GM19468 (cell line): ENCODE measurements around the gene PPIE.
"Not testable (repeated sequence)": the region's sequence is repeated elsewhere in the genome, so short reads cannot be mapped to it uniquely, and the experiment has no call there.

ENCODE experiments used
- ATAC-seq: cut with Tn5 transposase; IDR thresholded peaks from one replicate; pipeline ENCODE4 v1.9.1; 2021; ENCODE audit warnings: mild to moderate bottlenecking, moderate library complexity, moderate number of reproducible peaks; ENCODE audit not compliant: unreplicated experiment; ENCODE audit errors: extremely low read depth

PPIE gene

DNA sequence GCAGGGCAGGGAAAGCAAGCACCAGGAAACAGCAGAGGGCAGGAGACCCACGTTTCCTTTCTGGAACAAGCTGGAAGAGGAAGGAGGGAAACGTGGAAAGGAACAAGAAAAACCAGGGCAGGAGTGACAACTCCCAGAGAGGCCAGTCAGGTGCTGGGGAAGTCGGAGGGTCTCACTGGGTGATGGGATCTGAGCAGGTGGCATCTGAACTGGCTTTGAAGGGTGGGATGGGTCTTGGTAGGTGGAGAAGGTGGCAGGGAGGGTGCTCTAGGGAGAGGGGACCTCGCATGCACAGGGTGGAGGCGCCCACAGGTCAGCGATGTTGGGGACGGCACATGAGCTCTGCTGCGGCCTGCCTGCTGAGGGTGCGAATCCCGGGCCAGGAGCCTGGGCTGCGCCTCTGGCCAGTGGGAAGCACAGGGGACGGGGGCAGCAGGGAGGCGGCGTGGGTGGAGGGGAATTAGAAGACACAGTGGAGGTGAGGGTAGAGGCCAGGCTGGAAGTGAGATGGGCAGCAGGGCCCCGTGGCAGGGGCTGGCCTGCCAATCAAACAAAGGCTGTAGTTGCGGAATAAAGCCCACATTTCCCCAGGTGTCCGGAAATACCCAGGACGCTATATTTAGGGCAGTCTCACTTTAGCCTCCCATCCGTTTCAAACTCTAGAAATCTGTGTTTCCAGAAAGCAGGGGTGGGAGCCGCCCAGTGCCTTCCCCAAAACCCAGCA lies 37.2 kb downstream of the PPIE start:
- ATAC-seq = not testable (repeated sequence)

- no peak for ATAC-seq
Observed at GRCh38 chr1:39776400-39776713, 37.7 kb downstream of the PPIE start.

DNA sequence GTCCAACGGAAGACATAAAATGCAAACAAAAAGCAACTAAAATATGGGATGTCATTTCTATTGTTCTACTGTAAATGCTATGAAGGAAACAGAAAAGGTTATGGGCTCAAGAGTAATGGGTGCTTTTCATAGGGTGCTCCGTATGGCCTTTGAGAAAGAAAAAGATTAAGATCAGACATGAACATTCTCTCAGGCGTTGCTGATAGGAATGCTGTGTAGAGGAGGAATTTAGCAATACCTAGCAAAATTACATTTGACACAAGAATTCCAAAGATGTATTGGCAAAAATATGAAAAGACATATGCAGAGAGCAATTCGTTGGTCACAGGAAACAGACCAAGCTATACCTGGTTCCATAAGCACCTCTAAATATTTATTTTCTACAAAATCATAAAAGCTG lies 38.2 kb downstream of the PPIE start:
- ATAC-seq = no peak

DNA sequence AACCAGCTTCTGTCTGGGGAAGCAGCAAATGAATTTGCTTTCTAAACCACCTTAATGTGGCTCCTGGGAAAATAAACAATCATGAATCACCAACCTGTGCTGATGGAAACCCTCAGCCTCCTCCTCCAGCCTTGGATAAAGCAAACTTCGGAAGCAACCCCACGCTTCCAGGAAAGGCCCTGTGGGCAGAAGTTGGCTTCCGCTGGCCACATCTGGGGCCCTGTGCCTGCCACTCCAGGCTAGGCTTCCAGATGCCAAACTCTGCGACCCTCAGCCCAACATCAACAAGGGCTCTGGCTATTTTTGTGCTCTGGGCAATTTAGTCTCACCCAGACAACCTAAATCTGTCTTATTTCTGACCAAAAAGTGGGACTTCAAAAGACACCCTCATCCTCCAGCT lies 38.6 kb downstream of the PPIE start:
- ATAC-seq = no peak

DNA sequence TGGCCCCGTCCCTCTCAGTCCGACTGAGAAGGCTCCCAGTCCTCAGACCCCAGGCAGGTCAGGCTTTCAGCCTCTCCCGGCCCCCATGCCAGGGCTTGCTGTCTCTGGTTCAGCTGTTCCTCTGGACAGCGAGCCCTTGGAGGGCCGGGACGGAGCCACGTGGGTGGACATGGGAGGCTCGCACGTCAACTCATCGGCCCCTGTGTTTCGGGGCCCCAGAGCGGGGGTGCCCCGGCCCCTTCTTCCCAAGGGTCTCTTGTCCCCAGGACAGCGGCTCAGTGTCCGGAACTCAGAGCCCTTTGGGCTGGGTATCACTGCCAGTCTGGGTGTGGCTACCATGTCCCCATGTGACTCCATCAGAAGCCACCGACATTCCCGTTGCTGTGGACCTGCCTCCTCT lies 39.2 kb downstream of the PPIE start:
- ATAC-seq = not testable (repeated sequence)

DNA sequence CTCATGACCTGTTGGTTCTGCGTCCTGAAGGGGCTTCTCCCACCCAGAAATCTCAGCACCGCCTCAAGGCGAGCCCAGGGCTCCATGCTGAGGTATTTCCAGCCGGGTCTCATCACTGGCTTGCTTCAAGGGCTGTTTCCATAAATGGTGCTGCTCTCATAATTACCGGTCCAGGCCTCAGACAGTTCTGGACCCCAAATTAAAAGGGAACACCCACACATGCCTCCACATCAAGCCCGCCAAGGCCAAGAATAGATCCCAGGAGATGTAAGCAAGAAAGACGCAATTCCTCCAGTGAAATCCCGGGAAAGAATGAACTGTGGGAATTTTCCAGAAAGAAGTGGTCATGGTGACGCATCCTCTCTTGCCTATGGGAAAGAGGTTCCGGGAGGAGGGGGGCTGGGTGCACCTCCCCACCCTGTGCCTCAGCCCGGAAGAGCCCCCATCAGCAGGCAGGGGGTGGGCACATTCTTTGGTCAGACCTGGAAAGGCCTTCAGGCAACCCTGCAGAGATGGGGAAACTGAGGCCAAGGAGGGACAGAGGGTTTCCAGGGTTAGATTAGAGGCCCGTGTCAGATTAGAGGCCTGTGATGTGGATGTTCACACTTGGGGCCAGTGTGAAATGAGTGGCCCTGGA lies 39.9 kb downstream of the PPIE start:
- not testable (repeated sequence) for ATAC-seq

DNA sequence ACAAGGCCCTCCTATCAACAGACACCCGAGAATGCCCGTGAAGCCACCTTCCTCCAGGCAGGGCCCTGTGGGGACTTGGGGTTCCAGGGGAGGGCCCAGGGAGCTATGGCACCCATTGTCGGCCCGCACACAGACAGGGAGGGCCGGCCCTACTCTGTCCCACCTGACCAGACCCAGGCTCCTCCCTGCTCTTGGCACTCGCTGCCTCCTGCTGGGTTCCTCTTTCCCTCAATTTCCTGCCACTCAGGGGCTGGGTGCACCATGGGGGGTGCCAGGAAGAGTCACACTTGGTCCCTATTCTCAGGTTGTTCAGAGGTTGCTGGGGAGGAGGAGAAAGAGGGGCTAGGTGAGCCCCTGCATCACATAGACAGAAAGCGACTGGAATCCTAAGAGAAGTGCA lies 40.5 kb downstream of the PPIE start:
- no peak for ATAC-seq

GRCh38 chr1:39779821-39780220 lies 41.1 kb downstream of the PPIE start:
- no peak for ATAC-seq

DNA sequence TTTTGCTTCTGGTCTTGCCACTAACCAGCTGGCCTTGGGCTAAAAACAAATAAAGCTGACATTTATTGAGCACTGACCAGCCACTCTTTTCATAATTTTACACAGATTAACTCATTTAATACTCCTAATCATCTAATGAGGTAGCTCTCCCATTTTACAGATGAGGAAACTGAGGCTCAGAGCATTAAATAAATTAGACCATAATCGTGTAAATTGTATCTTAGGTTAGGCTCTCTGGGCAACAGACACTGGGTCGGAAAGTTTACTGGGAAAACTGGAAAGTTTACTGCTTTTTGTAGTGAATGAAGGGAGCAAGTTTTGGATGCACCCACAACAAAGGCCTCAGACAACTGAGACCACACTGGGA lies 42.6 kb downstream of the PPIE start:
- no peak for ATAC-seq

DNA sequence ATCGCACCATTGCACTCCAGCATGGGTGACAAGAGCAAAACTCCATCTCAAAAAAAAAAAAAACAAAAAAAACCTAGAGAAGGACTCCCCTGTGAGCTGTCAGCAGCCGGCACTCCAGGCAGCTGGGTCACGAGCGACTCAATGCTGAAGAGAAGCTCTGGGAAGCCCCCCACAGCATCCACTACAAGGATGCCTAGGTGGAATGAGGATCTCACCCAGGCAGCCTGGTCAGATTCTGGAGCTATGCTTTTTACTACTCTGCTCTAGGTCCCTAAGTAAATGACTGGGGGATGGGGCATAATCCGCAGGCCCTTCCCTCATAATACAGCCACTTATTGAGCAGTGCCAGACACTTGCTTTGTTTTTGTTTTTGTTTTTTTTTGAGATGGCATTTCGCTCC lies 43.4 kb downstream of the PPIE start:
- no peak for ATAC-seq

DNA sequence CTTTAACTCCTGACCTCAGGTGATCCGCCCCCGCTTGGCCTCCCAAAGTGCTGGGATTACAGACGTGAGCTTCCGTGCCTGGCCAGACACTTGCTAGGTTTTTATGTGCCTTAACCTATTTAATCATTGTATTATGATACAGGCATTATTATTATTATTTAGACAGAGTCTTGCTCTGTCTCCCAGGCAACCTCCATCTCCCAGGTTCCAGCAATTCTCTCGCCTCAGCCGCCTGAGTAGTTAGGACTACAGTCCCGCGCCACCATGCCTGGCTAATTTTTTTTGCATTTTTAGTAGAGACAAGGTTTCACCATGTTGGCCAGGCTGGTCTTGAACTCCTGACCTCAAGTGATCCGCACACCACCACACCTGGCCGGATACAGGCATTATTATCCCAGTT lies 44.0 kb downstream of the PPIE start:
- ATAC-seq = not testable (repeated sequence)

DNA sequence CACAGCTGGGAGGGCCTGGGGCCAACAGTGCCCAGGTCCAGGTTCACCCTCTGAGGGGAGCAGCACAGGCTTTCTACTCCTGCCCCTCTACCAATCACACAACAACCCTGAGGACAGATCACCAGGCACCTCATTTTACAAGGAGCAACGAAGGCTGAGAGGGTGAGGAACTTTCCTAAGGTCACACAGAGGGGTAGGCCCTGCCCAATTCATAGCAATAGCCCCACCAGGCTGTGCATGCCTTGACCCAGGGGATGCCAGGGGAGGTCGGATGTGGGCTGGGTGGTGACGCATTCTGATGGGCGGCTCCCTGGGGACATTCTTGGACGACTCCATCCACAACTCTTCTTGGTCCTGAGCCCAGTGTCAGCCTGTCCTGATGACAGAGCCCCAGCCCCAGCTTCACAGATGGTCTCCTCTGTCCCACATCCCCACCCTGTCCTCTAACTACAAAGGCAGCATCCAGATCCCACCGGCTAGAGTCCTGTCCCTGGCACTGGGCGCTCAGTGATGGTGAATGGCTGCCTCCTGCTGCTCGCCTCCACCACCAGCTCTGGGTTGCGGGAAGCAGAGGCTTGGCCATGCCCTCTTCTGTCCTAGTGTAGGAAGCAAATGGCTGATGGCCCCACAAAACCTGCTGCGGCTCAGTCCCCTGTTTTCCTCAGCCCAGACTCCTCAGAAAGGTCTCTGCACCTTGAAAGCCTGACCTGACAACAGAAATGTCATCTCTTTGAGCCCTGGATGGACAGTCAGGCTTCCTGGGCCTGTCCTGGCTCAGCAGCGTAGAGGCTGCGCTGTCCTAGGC lies 47.8 kb downstream of the PPIE start:
- ATAC-seq = not testable (repeated sequence)

GRCh38 chr1:39787108-39787375 lies 48.4 kb downstream of the PPIE start:
- ATAC-seq = not testable (repeated sequence)

- no peak for ATAC-seq
Observed at GRCh38 chr1:39787468-39787867, 48.8 kb downstream of the PPIE start.

- not testable (repeated sequence) for ATAC-seq
Observed at GRCh38 chr1:39787964-39788363, 49.3 kb downstream of the PPIE start.

- no peak for ATAC-seq
Observed at GRCh38 chr1:39788426-39788757, 49.7 kb downstream of the PPIE start.

GRCh38 chr1:39788758-39789570 lies 50.3 kb downstream of the PPIE start, which contains the start of gene BMP8B:
Gene BMP8B (minus strand): TSS chr1:39788865. CDS start chr1:39788485, 380 bp downstream.
- no peak for ATAC-seq

GRCh38 chr1:39789571-39790110 lies 51.0 kb downstream of the PPIE start:
- ATAC-seq = no peak

DNA sequence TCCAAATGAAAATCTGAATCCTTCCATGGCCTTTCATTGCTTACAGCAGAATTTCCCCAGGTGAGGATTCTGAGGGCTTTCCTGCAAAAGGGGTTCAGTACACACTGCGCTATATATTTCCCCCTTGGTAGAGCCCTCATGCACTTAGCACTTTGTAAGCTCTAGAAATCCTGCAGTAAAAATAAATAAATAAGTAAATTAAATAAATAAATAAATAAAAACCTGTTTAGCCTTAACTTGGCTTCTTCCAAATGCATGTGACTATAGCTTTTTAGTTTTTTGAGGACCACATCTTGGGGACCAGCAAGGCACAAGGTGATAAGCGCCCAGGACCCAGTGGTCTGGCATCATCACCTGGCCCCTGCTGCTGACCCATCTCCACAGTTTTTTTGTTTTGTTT lies 53.2 kb downstream of the PPIE start:
- no peak for ATAC-seq

DNA sequence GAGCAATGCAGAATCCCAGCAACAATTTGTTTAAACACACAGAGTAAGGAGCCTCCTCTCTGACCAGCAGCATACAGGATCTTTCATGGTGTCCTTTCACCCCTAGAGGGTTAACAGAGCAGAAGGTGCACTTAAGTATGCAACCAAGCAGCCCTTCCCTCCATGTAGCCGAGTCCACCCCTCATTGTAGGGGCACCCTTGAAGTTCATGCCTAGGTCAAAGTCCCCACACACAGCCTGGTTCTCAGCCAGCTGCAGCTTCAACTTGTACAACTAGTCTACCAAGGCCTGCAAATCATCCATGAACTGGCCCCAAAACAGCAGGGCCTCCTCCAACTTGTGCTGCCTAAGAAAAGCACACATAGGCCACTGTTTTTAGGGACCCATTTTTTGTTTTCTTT lies 57.0 kb downstream of the PPIE start:
- no peak for ATAC-seq
